B cell (primary cell): Measurements from ENCODE around the gene DOCK8. TPM values are rescaled to one million over a fixed set of nuclear protein-coding genes. Genes with fewer than 3 reads are reported as not detected.

Source experiments
- ATAC-seq: fragments of 200-7000 bp; cut with Tn5 transposase; one replicate; pipeline ENCODE4 v1.10.0; 2021; ENCODE audit warnings: low read depth, mild to moderate bottlenecking, moderate number of reproducible peaks, moderate library complexity
- CTCF ChIA-PET: fragments of 350-600 bp; sonication (Branson Sonifier 250); formaldehyde crosslinking; loops from one replicate; lab custom pipeline; 2021; ENCODE audit warnings: antibody characterized with exemption, inconsistent platforms; lab: Charles Lee
- POLR2A ChIA-PET: fragments of 350-600 bp; sonication (Branson Sonifier 250); formaldehyde crosslinking; loops from one replicate; lab custom pipeline; 2021; ENCODE audit warnings: antibody characterized with exemption; lab: Charles Lee
- DNase-seq: peaks from one replicate; pipeline ENCODE4 v3.0.0; 2013
- H2AFZ ChIP-seq: 2 replicates; pipeline ENCODE4 v1.6.1; 2012; ENCODE audit warnings: mild to moderate bottlenecking, low read depth, low read length; ENCODE audit not compliant: insufficient read depth, poor library complexity, severe bottlenecking
- H3K27ac ChIP-seq, 2 donors: 1 replicate in 1 of 2; 2 replicates in 1 of 2; pipeline ENCODE4 v1.5.1; 2012 to 2013; ENCODE audit warnings: low read length in 2 of 2, mild to moderate bottlenecking in 2 of 2, moderate library complexity in 1 of 2
- H3K27me3 ChIP-seq, 4 experiments: fragments of 200-600 bp in 1 of 4; sonication (generic) in 1 of 4; replicated peaks in 1 of 4; 1 replicate in 2 of 4; 2 replicates in 2 of 4; pipeline versions ENCODE4 v1.6.1 to v1.7.0; 2013 to 2016; ENCODE audit warnings: low read length in 3 of 4, mild to moderate bottlenecking in 2 of 4, mixed read lengths in 1 of 4, moderate library complexity in 1 of 4; ENCODE audit not compliant: insufficient read depth in 4 of 4, control insufficient read depth in 3 of 4; ENCODE audit errors: control extremely low read depth in 1 of 4
- H3K36me3 ChIP-seq, 2 experiments: replicated peaks in 1 of 2; 1 replicate in 1 of 2; 2 replicates in 1 of 2; pipeline versions ENCODE4 v1.6.1 to v1.7.1; 2013; ENCODE audit warnings: low read length in 1 of 2; ENCODE audit not compliant: insufficient read depth in 2 of 2, control insufficient read depth in 1 of 2; ENCODE audit errors: control extremely low read depth in 1 of 2, extremely low read depth in 1 of 2
- H3K4me1 ChIP-seq, 2 donors: fragments of 200-600 bp in 1 of 2; sonication (generic) in 1 of 2; 1 replicate in 1 of 2; 2 replicates in 1 of 2; pipeline versions ENCODE4 v1.5.1 to v1.6.1; 2013 to 2017; ENCODE audit warnings: low read length in 2 of 2; ENCODE audit not compliant: control insufficient read depth in 2 of 2, insufficient read depth in 2 of 2
- H3K4me2 ChIP-seq: replicated peaks from 2 replicates; pipeline ENCODE3; 2012; ENCODE audit warnings: mild to moderate bottlenecking, low read depth, low read length; ENCODE audit not compliant: poor library complexity, severe bottlenecking
- H3K4me3 ChIP-seq, 5 experiments: fragments of 200-600 bp in 1 of 5; sonication (generic) in 1 of 5; 1 replicate in 3 of 5; 2 replicates in 2 of 5; pipeline versions ENCODE4 v1.5.1 to v1.7.0; 2011 to 2016; ENCODE audit warnings: low read length in 4 of 5, mild to moderate bottlenecking in 4 of 5, low read depth in 2 of 5, control low read depth in 1 of 5, moderate library complexity in 1 of 5; ENCODE audit not compliant: insufficient read depth in 1 of 5; ENCODE audit errors: control extremely low read depth in 1 of 5, extremely low read depth in 1 of 5
- H3K79me2 ChIP-seq: fragments of 200-600 bp; sonication (generic); one replicate; pipeline ENCODE4 v1.6.0; 2016; ENCODE audit warnings: low read length; ENCODE audit not compliant: control insufficient read depth, insufficient read depth
- H3K9ac ChIP-seq: fragments of 200-600 bp; sonication (generic); 2 replicates; pipeline ENCODE4 v1.6.1; 2017; ENCODE audit warnings: mild to moderate bottlenecking, low read length, moderate library complexity
- H3K9me3 ChIP-seq, 3 donors: one replicate each; pipeline versions ENCODE4 v1.6.1 to v1.7.1; 2013; ENCODE audit warnings: low read length in 2 of 3; ENCODE audit not compliant: control insufficient read depth in 2 of 3, insufficient read depth in 1 of 3; ENCODE audit errors: control extremely low read depth in 1 of 3
- H4K20me1 ChIP-seq: 2 replicates; pipeline ENCODE4 v1.6.0; 2012; ENCODE audit warnings: mild to moderate bottlenecking, low read length; ENCODE audit not compliant: insufficient read depth, control insufficient read depth, poor library complexity, severe bottlenecking
- H3K27ac Mint-ChIP-seq: one replicate; pipeline ENCODE4 v1.8.0; 2021; ENCODE audit warnings: mixed read lengths
- H3K27me3 Mint-ChIP-seq: one replicate; pipeline ENCODE4 v1.8.0; 2021; ENCODE audit warnings: mixed read lengths
- H3K4me1 Mint-ChIP-seq: one replicate; pipeline ENCODE4 v1.8.0; 2021; ENCODE audit warnings: mixed read lengths
- H3K4me3 Mint-ChIP-seq: one replicate; pipeline ENCODE4 v1.8.0; 2021; ENCODE audit warnings: mixed read lengths
- H3K9me3 Mint-ChIP-seq: one replicate; pipeline ENCODE4 v1.8.0; 2022; ENCODE audit warnings: mixed read lengths; ENCODE audit not compliant: insufficient read depth
- CTCF ChIP-seq: fragments of 200-600 bp; IDR thresholded peaks from one replicate; pipeline ENCODE4 v1.8.0; 2022; ENCODE audit warnings: antibody characterized with exemption, mild to moderate bottlenecking
- EZH2 ChIP-seq: IDR thresholded peaks from 2 replicates; pipeline ENCODE4 v1.6.1; 2012; ENCODE audit warnings: borderline replicate concordance, low read depth, mild to moderate bottlenecking, moderate library complexity, low read length; ENCODE audit not compliant: insufficient read depth, poor library complexity, severe bottlenecking
- WGBS: methylation state at CpG from one replicate; pipeline ENCODE4 v1.1.5; 2013; ENCODE audit warnings: missing lambda C conversion rate; ENCODE audit not compliant: insufficient coverage; 5-methylcytosine and 5-hydroxymethylcytosine counted together
- intact Hi-C: fragments of 100-400 bp; cut with micrococcal nuclease; formaldehyde crosslinking; loops from one replicate; pipeline ENCODE4 v1.10.0; 2022
- polyA plus RNA-seq: library from polyadenylated mRNA; depleted of rRNA; stranded (reverse); fragments of >200 nt; gene quantifications from 2 replicates; pipeline ENCODE4 v1.2.3, GENCODE V29; 2012
- total RNA-seq, 2 donors: library from RNA; stranded (reverse); fragments of 120-200 nt in 1 of 2; gene quantifications; 1 replicate in 1 of 2; 2 replicates in 1 of 2; pipeline versions ENCODE4 v1.2.3 to v1.2.4, GENCODE V29; 2013 to 2022

Gene DOCK8
- total and polyA plus RNA-seq, 2 donors (not counting 1 experiment from before 2014, with no cell fraction given) = 47.6 to 288 TPM

GRCh38 chr9:479304-479970, 264.8 kb downstream of the DOCK8 start:
- H3K4me1 ChIP-seq = no peaks in the 10 kb centered on the region
- no peaks in the 10 kb centered on the region for H3K27me3 ChIP-seq
- no peak overlapping the region for H3K27ac ChIP-seq
- ChIA-PET POLR2A (interaction anchor here (0.7 kb wide), 1 partner anchor 242 kb away, joined by 8 read pairs; no protein-coding TSS in a partner anchor), CTCF (no interaction called here)
- H3K36me3 ChIP-seq = no peaks in the 10 kb centered on the region
- 83% methylated on average over 1 of the region's 4 CpGs for WGBS
- Mint-ChIP-seq H3K9me3 (no peaks in the 10 kb centered on the region), H3K4me1 (no peaks in the 10 kb centered on the region), H3K27me3 (no peaks in the 10 kb centered on the region), H3K4me3 (no peak overlapping the region), H3K27ac (no peak overlapping the region)
- ATAC-seq = no peak
- no peaks in the 10 kb centered on the region for H4K20me1 ChIP-seq
- TF ChIP-seq CTCF (no peak), EZH2 (no peak)
- peaks cover 0 to 4% (median 4%) of the 10 kb centered on the region in 3 donors for H3K9me3 ChIP-seq
- no peak overlapping the region for H2AFZ ChIP-seq
- intact Hi-C loops = no loop called here
- H3K79me2 ChIP-seq = no peaks in the 10 kb centered on the region
- H3K4me3 ChIP-seq = no peak overlapping the region
- no peak overlapping the region for H3K9ac ChIP-seq
- no peak overlapping the region for H3K4me2 ChIP-seq
- DNase-seq = no peak

- CTCF ChIA-PET = no interaction called here
- H3K4me1 ChIP-seq = no peaks in the 10 kb centered on the region
- no peaks in the 10 kb centered on the region for H3K9me3 Mint-ChIP-seq
- no peak for DNase-seq
- no peaks in the 10 kb centered on the region for H3K4me1 Mint-ChIP-seq
- no peak overlapping the region for H3K27ac Mint-ChIP-seq
- peaks cover 0 to 7% (median 4%) of the 10 kb centered on the region in 3 donors for H3K9me3 ChIP-seq
- H3K4me2 ChIP-seq = no peak overlapping the region
- no peak overlapping the region for H2AFZ ChIP-seq
- no peak overlapping the region for H3K4me3 Mint-ChIP-seq
- ATAC-seq = no peak
- no peaks in the 10 kb centered on the region for H3K36me3 ChIP-seq
- H4K20me1 ChIP-seq = no peaks in the 10 kb centered on the region
- POLR2A ChIA-PET = no interaction called here
- H3K9ac ChIP-seq = no peak overlapping the region
- no CpG with 5 or more reads among the region's 3 CpGs for WGBS
- intact Hi-C loops = no loop called here
- TF ChIP-seq EZH2 (no peak), CTCF (no peak)
- no peaks in the 10 kb centered on the region for H3K79me2 ChIP-seq
- no peaks in the 10 kb centered on the region for H3K27me3 Mint-ChIP-seq
- H3K27me3 ChIP-seq = no peaks in the 10 kb centered on the region
- H3K4me3 ChIP-seq = no peak overlapping the region
- H3K27ac ChIP-seq = no peak overlapping the region
These were observed 265.3 kb downstream of the DOCK8 start for GRCh38 chr9:479971-480350.
